ENCODE results near the gene LHB. TPM values are rescaled to one million over a fixed set of nuclear protein-coding genes. Genes with fewer than 3 reads are reported as not detected.

LHB gene
- total RNA-seq, 3 donors from 2014 or later: 0.65 TPM; not detected in 2

- Histone ChIP-seq H3K4me1 (ENCODE audit: low read depth) (no peaks in the 10 kb centered on the region), H3K4me3 (no peak overlapping the region), H3K9me3 (no peaks in the 10 kb centered on the region), H3K36me3 (ENCODE audit: low read depth) (peaks cover 6% of the 10 kb centered on the region)
- no peak for TF ChIP-seq CTCF (IDR thresholded peaks at IDR 0.05)
- ATAC-seq (no peak), DNase-seq (no peak)
- intact Hi-C loops (cut with DNase I, micrococcal nuclease): no loop called here
These were observed 6.4 kb downstream of the LHB start for GRCh38 chr19:49010453-49010852.

- DNase-seq (no peak), ATAC-seq (no peak)
- Histone ChIP-seq H3K4me3 (no peak overlapping the region), H3K9me3 (no peaks in the 10 kb centered on the region), H3K36me3 (ENCODE audit: low read depth) (peaks cover 6% of the 10 kb centered on the region), H3K4me1 (ENCODE audit: low read depth) (no peaks in the 10 kb centered on the region)
- no peak for TF ChIP-seq CTCF (IDR thresholded peaks at IDR 0.05)
- intact Hi-C loops (cut with DNase I, micrococcal nuclease): no loop called here
These were observed 7.1 kb downstream of the LHB start for GRCh38 chr19:49009828-49010227.

- intact Hi-C loops (cut with DNase I, micrococcal nuclease): no loop called here
- H3K4me1 ChIP-seq (ENCODE audit: low read depth): no peaks in the 10 kb centered on the region
- no peak overlapping the region for H3K4me3 ChIP-seq
- DNase-seq: no peak
- ATAC-seq: no peak
- no peak for TF ChIP-seq CTCF (IDR thresholded peaks at IDR 0.05)
- H3K36me3 ChIP-seq (ENCODE audit: low read depth): peaks cover 6% of the 10 kb centered on the region
- no peaks in the 10 kb centered on the region for H3K9me3 ChIP-seq
These were observed 10.0 kb downstream of the LHB start for GRCh38 chr19:49006905-49007304.

DNA sequence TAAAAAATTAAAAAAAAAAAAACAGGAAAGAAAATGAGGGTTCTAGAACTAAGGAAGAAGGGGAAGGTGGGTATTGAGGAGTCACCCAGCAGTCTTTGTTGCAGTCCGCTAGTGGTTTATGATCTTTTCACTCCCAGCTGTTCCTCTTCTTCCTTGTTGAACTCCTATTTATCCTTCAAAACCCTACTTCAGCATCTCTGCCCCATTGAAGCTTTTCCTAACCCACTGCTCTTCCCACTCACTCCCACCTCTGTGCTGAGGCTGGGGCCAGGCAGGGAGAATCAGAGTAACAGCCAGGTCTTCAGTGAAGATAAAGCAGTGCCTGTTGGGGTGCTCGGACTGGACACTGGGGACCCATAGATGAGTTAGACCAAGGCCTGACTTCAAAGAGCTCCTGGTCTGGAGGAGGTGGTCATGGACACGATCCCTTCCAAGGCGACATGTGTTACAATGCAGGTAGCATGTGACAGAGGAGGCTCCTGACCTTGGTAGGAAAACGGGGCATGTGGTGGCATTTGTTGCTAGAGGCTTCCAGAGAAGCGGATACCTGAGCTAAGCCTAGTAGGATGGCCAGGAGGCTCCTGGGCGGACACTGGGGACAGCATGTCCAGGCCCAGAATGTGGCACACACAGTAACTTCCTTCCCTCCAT lies 11.8 kb downstream of the LHB start:
- Histone ChIP-seq H3K4me1 (ENCODE audit: low read depth) (no peaks in the 10 kb centered on the region), H3K9me3 (no peaks in the 10 kb centered on the region), H3K36me3 (ENCODE audit: low read depth) (peaks cover 6% of the 10 kb centered on the region), H3K4me3 (no peak overlapping the region)
- ATAC-seq (no peak), DNase-seq (no peak)
- intact Hi-C loops (cut with DNase I, micrococcal nuclease): no loop called here
- no peak for TF ChIP-seq CTCF (IDR thresholded peaks at IDR 0.05)

GRCh38 chr19:49004133-49004532 lies 12.8 kb downstream of the LHB start:
- peaks cover 6% of the 10 kb centered on the region for H3K36me3 ChIP-seq (ENCODE audit: low read depth)

More at GRCh38 chr19:49004133-49004532, 12.8 kb downstream of the LHB start:
- Histone ChIP-seq H3K4me3 (no peak overlapping the region), H3K9me3 (no peaks in the 10 kb centered on the region), H3K4me1 (ENCODE audit: low read depth) (no peaks in the 10 kb centered on the region)
- no peak for TF ChIP-seq CTCF (IDR thresholded peaks at IDR 0.05)
- ATAC-seq (no peak), DNase-seq (no peak)
- intact Hi-C loops (cut with DNase I, micrococcal nuclease): no loop called here

Data from mucosa of descending colon (tissue), 3 donors.